Measurements from ENCODE around the gene DIAPH2.

The DIAPH2 gene

GRCh38 chrX:96987228-96987627 lies 302.6 kb downstream of the DIAPH2 start:
- no peak overlapping the region for H3K4me3 ChIP-seq (ENCODE audit: low read length)
- no peak for DNase-seq (ENCODE audit: low read depth, low spot score)
- no peak overlapping the region for H3K27ac ChIP-seq (ENCODE audit: low read length)
- no CpG with 5 or more reads among the region's 1 CpG for WGBS (ENCODE audit: insufficient coverage, insufficient read length)
- H3K27me3 ChIP-seq (ENCODE audit: control insufficient read depth, insufficient read depth, low read length), result no peaks in the 10 kb centered on the region
- no peaks in the 10 kb centered on the region for H3K9me3 ChIP-seq (ENCODE audit: control insufficient read depth, insufficient read depth, low read length)
- H3K36me3 ChIP-seq (ENCODE audit: control insufficient read depth, insufficient read depth, low read length), result no peaks in the 10 kb centered on the region
- H3K4me1 ChIP-seq (ENCODE audit: control insufficient read depth, insufficient read depth, low read length), result no peaks in the 10 kb centered on the region

- no peaks in the 10 kb centered on the region for H3K9me3 ChIP-seq (ENCODE audit: control insufficient read depth, insufficient read depth, low read length)
- no peak for DNase-seq (ENCODE audit: low read depth, low spot score)
- H3K4me1 ChIP-seq (ENCODE audit: control insufficient read depth, insufficient read depth, low read length), result no peaks in the 10 kb centered on the region
- H3K4me3 ChIP-seq (ENCODE audit: low read length), result no peak overlapping the region
- no peak overlapping the region for H3K27ac ChIP-seq (ENCODE audit: low read length)
- H3K27me3 ChIP-seq (ENCODE audit: control insufficient read depth, insufficient read depth, low read length), result no peaks in the 10 kb centered on the region
- no peaks in the 10 kb centered on the region for H3K36me3 ChIP-seq (ENCODE audit: control insufficient read depth, insufficient read depth, low read length)
- 100% methylated on average over 1 of the region's 5 CpGs for WGBS (ENCODE audit: insufficient coverage, insufficient read length)
Observed at GRCh38 chrX:96989830-96990571, 305.4 kb downstream of the DIAPH2 start.

- no peaks in the 10 kb centered on the region for H3K27me3 ChIP-seq (ENCODE audit: control insufficient read depth, insufficient read depth, low read length)
- H3K9me3 ChIP-seq (ENCODE audit: control insufficient read depth, insufficient read depth, low read length), result no peaks in the 10 kb centered on the region
- H3K4me1 ChIP-seq (ENCODE audit: control insufficient read depth, insufficient read depth, low read length), result no peaks in the 10 kb centered on the region
- H3K4me3 ChIP-seq (ENCODE audit: low read length), result no peak overlapping the region
- WGBS (ENCODE audit: insufficient coverage, insufficient read length), result no CpG with 5 or more reads among the region's 2 CpGs
- H3K27ac ChIP-seq (ENCODE audit: low read length), result no peak overlapping the region
- DNase-seq (ENCODE audit: low read depth, low spot score), result no peak
- no peaks in the 10 kb centered on the region for H3K36me3 ChIP-seq (ENCODE audit: control insufficient read depth, insufficient read depth, low read length)
Observed at GRCh38 chrX:96994093-96994492, 309.5 kb downstream of the DIAPH2 start.

GRCh38 chrX:96997196-96997595 lies 312.6 kb downstream of the DIAPH2 start:
- DNase-seq (ENCODE audit: low read depth, low spot score), result no peak
- Histone ChIP-seq H3K36me3 (ENCODE audit: control insufficient read depth, insufficient read depth, low read length) (no peaks in the 10 kb centered on the region), H3K27me3 (ENCODE audit: control insufficient read depth, insufficient read depth, low read length) (no peaks in the 10 kb centered on the region), H3K9me3 (ENCODE audit: control insufficient read depth, insufficient read depth, low read length) (no peaks in the 10 kb centered on the region), H3K4me1 (ENCODE audit: control insufficient read depth, insufficient read depth, low read length) (no peaks in the 10 kb centered on the region), H3K4me3 (ENCODE audit: low read length) (no peak overlapping the region), H3K27ac (ENCODE audit: low read length) (no peak overlapping the region)
- no CpG with 5 or more reads among the region's 4 CpGs for WGBS (ENCODE audit: insufficient coverage, insufficient read length)

- H3K4me3 ChIP-seq (ENCODE audit: low read length), result no peak overlapping the region
- H3K9me3 ChIP-seq (ENCODE audit: control insufficient read depth, insufficient read depth, low read length), result no peaks in the 10 kb centered on the region
- no peaks in the 10 kb centered on the region for H3K27me3 ChIP-seq (ENCODE audit: control insufficient read depth, insufficient read depth, low read length)
- H3K27ac ChIP-seq (ENCODE audit: low read length), result no peak overlapping the region
- H3K36me3 ChIP-seq (ENCODE audit: control insufficient read depth, insufficient read depth, low read length), result no peaks in the 10 kb centered on the region
- no peaks in the 10 kb centered on the region for H3K4me1 ChIP-seq (ENCODE audit: control insufficient read depth, insufficient read depth, low read length)
- no peak for DNase-seq (ENCODE audit: low read depth, low spot score)
Observed at GRCh38 chrX:97000682-97001368, 316.2 kb downstream of the DIAPH2 start.

GRCh38 chrX:97006167-97006566 lies 321.5 kb downstream of the DIAPH2 start:
- Histone ChIP-seq H3K27me3 (ENCODE audit: control insufficient read depth, insufficient read depth, low read length) (no peaks in the 10 kb centered on the region), H3K4me1 (ENCODE audit: control insufficient read depth, insufficient read depth, low read length) (no peaks in the 10 kb centered on the region), H3K9me3 (ENCODE audit: control insufficient read depth, insufficient read depth, low read length) (no peaks in the 10 kb centered on the region), H3K36me3 (ENCODE audit: control insufficient read depth, insufficient read depth, low read length) (no peaks in the 10 kb centered on the region), H3K27ac (ENCODE audit: low read length) (no peak overlapping the region), H3K4me3 (ENCODE audit: low read length) (no peak overlapping the region)
- no CpG with 5 or more reads among the region's 3 CpGs for WGBS (ENCODE audit: insufficient coverage, insufficient read length)
- no peak for DNase-seq (ENCODE audit: low read depth, low spot score)

GRCh38 chrX:97009391-97009790 lies 324.7 kb downstream of the DIAPH2 start:
- Histone ChIP-seq H3K4me1 (ENCODE audit: control insufficient read depth, insufficient read depth, low read length) (no peaks in the 10 kb centered on the region), H3K27ac (ENCODE audit: low read length) (no peak overlapping the region), H3K9me3 (ENCODE audit: control insufficient read depth, insufficient read depth, low read length) (no peaks in the 10 kb centered on the region), H3K4me3 (ENCODE audit: low read length) (no peak overlapping the region), H3K36me3 (ENCODE audit: control insufficient read depth, insufficient read depth, low read length) (no peaks in the 10 kb centered on the region), H3K27me3 (ENCODE audit: control insufficient read depth, insufficient read depth, low read length) (no peaks in the 10 kb centered on the region)
- no peak for DNase-seq (ENCODE audit: low read depth, low spot score)

- H3K4me1 ChIP-seq (ENCODE audit: control insufficient read depth, insufficient read depth, low read length), result no peaks in the 10 kb centered on the region
- H3K9me3 ChIP-seq (ENCODE audit: control insufficient read depth, insufficient read depth, low read length), result no peaks in the 10 kb centered on the region
- no peaks in the 10 kb centered on the region for H3K36me3 ChIP-seq (ENCODE audit: control insufficient read depth, insufficient read depth, low read length)
- no CpG with 5 or more reads among the region's 6 CpGs for WGBS (ENCODE audit: insufficient coverage, insufficient read length)
- H3K27me3 ChIP-seq (ENCODE audit: control insufficient read depth, insufficient read depth, low read length), result no peaks in the 10 kb centered on the region
- DNase-seq (ENCODE audit: low read depth, low spot score), result no peak
- no peak overlapping the region for H3K27ac ChIP-seq (ENCODE audit: low read length)
- H3K4me3 ChIP-seq (ENCODE audit: low read length), result no peak overlapping the region
Observed at GRCh38 chrX:97011540-97011939, 326.9 kb downstream of the DIAPH2 start.

GRCh38 chrX:97016106-97016505 lies 331.5 kb downstream of the DIAPH2 start:
- H3K27ac ChIP-seq (ENCODE audit: low read length), result no peak overlapping the region
- H3K36me3 ChIP-seq (ENCODE audit: control insufficient read depth, insufficient read depth, low read length), result no peaks in the 10 kb centered on the region
- no peaks in the 10 kb centered on the region for H3K4me1 ChIP-seq (ENCODE audit: control insufficient read depth, insufficient read depth, low read length)
- no peaks in the 10 kb centered on the region for H3K27me3 ChIP-seq (ENCODE audit: control insufficient read depth, insufficient read depth, low read length)
- DNase-seq (ENCODE audit: low read depth, low spot score), result no peak
- WGBS (ENCODE audit: insufficient coverage, insufficient read length), result no CpG with 5 or more reads among the region's 2 CpGs
- H3K4me3 ChIP-seq (ENCODE audit: low read length), result no peak overlapping the region
- H3K9me3 ChIP-seq (ENCODE audit: control insufficient read depth, insufficient read depth, low read length), result no peaks in the 10 kb centered on the region

- Histone ChIP-seq H3K4me1 (ENCODE audit: control insufficient read depth, insufficient read depth, low read length) (no peaks in the 10 kb centered on the region), H3K27me3 (ENCODE audit: control insufficient read depth, insufficient read depth, low read length) (no peaks in the 10 kb centered on the region), H3K27ac (ENCODE audit: low read length) (no peak overlapping the region), H3K9me3 (ENCODE audit: control insufficient read depth, insufficient read depth, low read length) (no peaks in the 10 kb centered on the region), H3K36me3 (ENCODE audit: control insufficient read depth, insufficient read depth, low read length) (no peaks in the 10 kb centered on the region), H3K4me3 (ENCODE audit: low read length) (no peak overlapping the region)
- no peak for DNase-seq (ENCODE audit: low read depth, low spot score)
- no CpG with 5 or more reads among the region's 3 CpGs for WGBS (ENCODE audit: insufficient coverage, insufficient read length)
Observed at GRCh38 chrX:97021680-97022079, 337.0 kb downstream of the DIAPH2 start.

GRCh38 chrX:97026406-97026805 lies 341.8 kb downstream of the DIAPH2 start:
- H3K9me3 ChIP-seq (ENCODE audit: control insufficient read depth, insufficient read depth, low read length), result no peaks in the 10 kb centered on the region
- WGBS (ENCODE audit: insufficient coverage, insufficient read length), result no CpG with 5 or more reads among the region's 2 CpGs
- H3K4me1 ChIP-seq (ENCODE audit: control insufficient read depth, insufficient read depth, low read length), result no peaks in the 10 kb centered on the region
- H3K4me3 ChIP-seq (ENCODE audit: low read length), result no peak overlapping the region
- DNase-seq (ENCODE audit: low read depth, low spot score), result no peak
- H3K36me3 ChIP-seq (ENCODE audit: control insufficient read depth, insufficient read depth, low read length), result no peaks in the 10 kb centered on the region
- H3K27me3 ChIP-seq (ENCODE audit: control insufficient read depth, insufficient read depth, low read length), result no peaks in the 10 kb centered on the region
- H3K27ac ChIP-seq (ENCODE audit: low read length), result no peak overlapping the region

Data from iPS DF 6.9 (cell line).